RWPE1 (cell line): ENCODE measurements around the gene IFI30.

Experiments
- CTCF ChIA-PET: fragments of 350-600 bp; sonication (Branson Sonifier 250); formaldehyde crosslinking; extraction: SDS; loops from one replicate; lab custom pipeline; 2021; lab: Yijun Ruan, JAX
- POLR2A ChIA-PET: fragments of 400-600 bp; formaldehyde crosslinking; extraction: SDS; loops from one replicate; lab custom pipeline; 2020; ENCODE audit warnings: antibody characterized with exemption; ENCODE audit not compliant: low non-redundant PET; lab: Yijun Ruan, JAX
- DNase-seq: peaks from one replicate; pipeline ENCODE4 v3.0.0; 2012; ENCODE audit warnings: low spot score
- H3K27ac ChIP-seq: fragments of 450-650 bp; 2 replicates; pipeline ENCODE4 v1.5.1; 2017
- TF ChIP-seq, protein P1 (sequence below): fragments of 450-650 bp; conservative IDR thresholded peaks from 2 replicates; pipeline ENCODE4 v1.5.1; 2017; ENCODE audit warnings: low read depth, mild to moderate bottlenecking

IFI30 gene

DNA sequence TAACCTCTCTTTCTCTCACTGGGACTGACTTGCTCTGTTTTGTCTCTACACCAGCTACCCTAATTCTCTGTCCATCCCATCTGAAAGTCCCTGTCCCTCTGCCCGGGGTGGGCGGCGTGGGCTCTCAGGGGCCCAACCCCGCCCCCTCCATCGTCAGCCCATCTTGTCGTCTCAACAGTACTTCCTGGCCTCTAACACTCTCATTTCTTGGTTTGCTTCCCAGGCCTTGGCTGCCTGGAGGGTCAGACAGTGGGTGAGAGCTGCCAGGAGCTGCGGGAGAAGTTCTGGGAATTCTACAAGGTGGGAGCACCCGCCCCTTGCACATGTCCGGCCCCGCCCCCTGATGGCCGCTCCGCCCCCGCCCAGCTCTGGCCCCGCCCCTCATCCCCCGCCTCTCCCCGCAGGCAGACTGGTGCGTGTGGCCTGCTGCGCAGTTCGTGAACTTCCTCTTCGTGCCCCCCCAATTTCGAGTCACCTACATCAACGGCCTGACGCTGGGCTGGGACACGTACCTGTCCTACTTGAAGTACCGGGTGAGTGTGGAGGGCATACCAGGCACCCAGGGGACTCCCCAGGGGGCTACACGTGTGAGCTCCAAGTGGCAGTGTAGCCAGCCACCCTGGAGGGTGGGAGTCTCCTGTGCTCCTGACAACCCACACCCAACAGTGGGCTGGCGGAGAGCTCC, 21.1 kb downstream of the IFI30 start:
- POLR2A ChIA-PET: no interaction called here

GRCh38 chr19:18196511-18196845, 22.9 kb downstream of the IFI30 start:
- ChIA-PET POLR2A (no interaction called here), CTCF (interaction anchor here (1.1 to 2.2 kb wide), 2 partner anchors 55 to 78 kb away, joined by 3 to 5 read pairs; no protein-coding TSS in a partner anchor)
- no peak for DNase-seq
- H3K27ac ChIP-seq: peak overlapping the region; percentile 98
- TF ChIP-seq, protein P1, sequence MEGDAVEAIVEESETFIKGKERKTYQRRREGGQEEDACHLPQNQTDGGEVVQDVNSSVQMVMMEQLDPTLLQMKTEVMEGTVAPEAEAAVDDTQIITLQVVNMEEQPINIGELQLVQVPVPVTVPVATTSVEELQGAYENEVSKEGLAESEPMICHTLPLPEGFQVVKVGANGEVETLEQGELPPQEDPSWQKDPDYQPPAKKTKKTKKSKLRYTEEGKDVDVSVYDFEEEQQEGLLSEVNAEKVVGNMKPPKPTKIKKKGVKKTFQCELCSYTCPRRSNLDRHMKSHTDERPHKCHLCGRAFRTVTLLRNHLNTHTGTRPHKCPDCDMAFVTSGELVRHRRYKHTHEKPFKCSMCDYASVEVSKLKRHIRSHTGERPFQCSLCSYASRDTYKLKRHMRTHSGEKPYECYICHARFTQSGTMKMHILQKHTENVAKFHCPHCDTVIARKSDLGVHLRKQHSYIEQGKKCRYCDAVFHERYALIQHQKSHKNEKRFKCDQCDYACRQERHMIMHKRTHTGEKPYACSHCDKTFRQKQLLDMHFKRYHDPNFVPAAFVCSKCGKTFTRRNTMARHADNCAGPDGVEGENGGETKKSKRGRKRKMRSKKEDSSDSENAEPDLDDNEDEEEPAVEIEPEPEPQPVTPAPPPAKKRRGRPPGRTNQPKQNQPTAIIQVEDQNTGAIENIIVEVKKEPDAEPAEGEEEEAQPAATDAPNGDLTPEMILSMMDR: no peak

More for the DNA sequence above, 21.1 kb downstream of the IFI30 start:
- peak overlapping the region; percentile 98 for H3K27ac ChIP-seq
- CTCF ChIA-PET: interaction anchor here (0.6 to 1.5 kb wide), 2 partner anchors 57 to 81 kb away, joined by 4 to 8 read pairs; no protein-coding TSS in a partner anchor
- peak; percentile 63 for DNase-seq
- TF ChIP-seq, protein P1: no peak

DNA sequence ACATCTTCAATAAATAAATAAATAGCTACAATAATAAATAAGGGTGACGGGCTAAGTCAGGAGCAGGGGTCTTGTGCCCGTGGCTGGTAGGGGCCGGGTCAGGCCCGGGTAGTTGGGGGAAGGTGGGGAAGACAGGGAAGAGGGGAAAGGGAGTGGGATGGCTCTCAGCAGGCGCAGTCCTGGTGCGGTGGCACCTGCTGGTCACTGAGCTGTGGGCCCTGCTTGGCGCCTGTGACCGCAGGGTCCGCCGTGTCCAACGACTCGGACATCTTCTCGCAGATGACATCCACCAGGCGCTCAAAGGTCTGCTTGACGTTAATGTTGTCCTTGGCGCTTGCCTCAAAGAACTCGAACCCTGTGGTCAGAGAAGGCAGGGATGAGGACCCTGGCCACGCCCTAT, 23.7 kb downstream of the IFI30 start:
- CTCF ChIA-PET: interaction anchor here (2.2 kb wide), 1 partner anchor 54 kb away, joined by 5 read pairs; no protein-coding TSS in a partner anchor
- DNase-seq: no peak
- peak overlapping the region; percentile 98 for H3K27ac ChIP-seq
- POLR2A ChIA-PET: no interaction called here
- TF ChIP-seq, protein P1: no peak

- DNase-seq: no peak
- H3K27ac ChIP-seq: peak overlapping the region; percentile 98
- CTCF ChIA-PET: interaction anchor here (0.5 to 2.2 kb wide), 2 partner anchors 35 to 54 kb away, joined by 3 to 5 read pairs; no protein-coding TSS in a partner anchor
- POLR2A ChIA-PET: interaction anchor here (0.6 kb wide), 1 partner anchor 33 kb away, joined by 3 read pairs; no protein-coding TSS in a partner anchor
- TF ChIP-seq, protein P1: no peak
Observed at GRCh38 chr19:18197941-18198340, 24.3 kb downstream of the IFI30 start.

DNA sequence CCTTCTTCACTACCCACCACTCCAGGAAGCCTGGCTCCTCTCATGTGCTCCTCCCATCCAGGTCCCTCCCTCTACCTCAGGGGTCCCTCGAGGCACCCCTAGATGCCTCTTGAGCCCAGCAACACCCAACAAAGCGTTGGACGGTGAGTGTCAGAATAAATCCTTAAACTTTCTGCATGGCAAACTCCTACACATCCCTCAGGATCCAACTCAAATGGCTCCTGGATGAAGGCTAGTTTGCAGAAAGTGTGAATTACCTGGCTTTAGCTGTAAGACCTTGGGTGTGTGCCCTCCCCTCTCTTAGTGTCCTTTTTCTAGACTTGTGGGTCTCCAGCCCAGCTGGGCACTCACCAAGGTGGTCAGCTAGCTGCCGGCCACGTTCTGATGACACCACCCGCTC, 24.8 kb downstream of the IFI30 start:
- ChIA-PET POLR2A (interaction anchor here (0.6 kb wide), 1 partner anchor 33 kb away, joined by 3 read pairs; no protein-coding TSS in a partner anchor), CTCF (interaction anchor here (0.5 to 2.2 kb wide), 2 partner anchors 35 to 53 kb away, joined by 3 to 5 read pairs; no protein-coding TSS in a partner anchor)
- TF ChIP-seq, protein P1: no peak
- DNase-seq: no peak
- H3K27ac ChIP-seq: peak overlapping the region; percentile 98

- ChIA-PET POLR2A (no interaction called here), CTCF (interaction anchor here (0.6 to 3.0 kb wide), 2 partner anchors 48 to 50 kb away, joined by 4 to 16 read pairs; no protein-coding TSS in a partner anchor)
- no peak for DNase-seq
- TF ChIP-seq, protein P1: no peak
- no peak overlapping the region; the same call in 1 of the 2 replicates for H3K27ac ChIP-seq
Observed at GRCh38 chr19:18202397-18202777, 28.8 kb downstream of the IFI30 start.
